ENCODE data around the gene XRCC6. TPM values are rescaled to one million over a fixed set of nuclear protein-coding genes. Genes with fewer than 3 reads are reported as not detected.

The XRCC6 gene
- total and polyA plus RNA-seq, 9 of the 15 experiments (the other 6 are each of a cell fraction or from before 2014, with no cell fraction given), result 151 to 440 (median 318) TPM

DNA sequence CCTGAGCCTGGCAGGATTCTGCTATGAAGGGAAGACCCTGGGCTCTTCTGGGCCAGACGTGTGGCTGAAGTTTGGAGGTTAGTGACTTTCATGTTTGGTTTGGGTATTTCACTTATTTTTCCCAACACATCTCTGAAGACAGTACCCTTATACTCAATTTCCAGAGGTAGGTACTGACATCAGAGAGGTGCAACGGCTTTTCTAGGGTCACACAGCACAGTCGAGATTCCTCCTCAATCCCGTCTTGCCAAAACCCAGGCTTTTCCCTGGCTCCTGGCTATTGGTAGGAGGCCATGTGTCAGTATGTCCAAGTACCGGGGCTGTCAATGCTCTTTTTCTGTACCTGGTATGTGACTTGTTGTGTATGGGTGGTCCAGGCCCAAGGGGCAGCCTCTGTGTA, 25.4 kb upstream of the XRCC6 start (continued):
- TF ChIP-seq GABPA (tag; conservative IDR thresholded peaks at IDR 0.05; ENCODE audit: low read depth), result no peak
- TF ChIP-seq POLR2AphosphoS2 (IDR thresholded peaks at IDR 0.05; ENCODE audit: low read length), result no peak
- TF ChIP-seq, protein P1, sequence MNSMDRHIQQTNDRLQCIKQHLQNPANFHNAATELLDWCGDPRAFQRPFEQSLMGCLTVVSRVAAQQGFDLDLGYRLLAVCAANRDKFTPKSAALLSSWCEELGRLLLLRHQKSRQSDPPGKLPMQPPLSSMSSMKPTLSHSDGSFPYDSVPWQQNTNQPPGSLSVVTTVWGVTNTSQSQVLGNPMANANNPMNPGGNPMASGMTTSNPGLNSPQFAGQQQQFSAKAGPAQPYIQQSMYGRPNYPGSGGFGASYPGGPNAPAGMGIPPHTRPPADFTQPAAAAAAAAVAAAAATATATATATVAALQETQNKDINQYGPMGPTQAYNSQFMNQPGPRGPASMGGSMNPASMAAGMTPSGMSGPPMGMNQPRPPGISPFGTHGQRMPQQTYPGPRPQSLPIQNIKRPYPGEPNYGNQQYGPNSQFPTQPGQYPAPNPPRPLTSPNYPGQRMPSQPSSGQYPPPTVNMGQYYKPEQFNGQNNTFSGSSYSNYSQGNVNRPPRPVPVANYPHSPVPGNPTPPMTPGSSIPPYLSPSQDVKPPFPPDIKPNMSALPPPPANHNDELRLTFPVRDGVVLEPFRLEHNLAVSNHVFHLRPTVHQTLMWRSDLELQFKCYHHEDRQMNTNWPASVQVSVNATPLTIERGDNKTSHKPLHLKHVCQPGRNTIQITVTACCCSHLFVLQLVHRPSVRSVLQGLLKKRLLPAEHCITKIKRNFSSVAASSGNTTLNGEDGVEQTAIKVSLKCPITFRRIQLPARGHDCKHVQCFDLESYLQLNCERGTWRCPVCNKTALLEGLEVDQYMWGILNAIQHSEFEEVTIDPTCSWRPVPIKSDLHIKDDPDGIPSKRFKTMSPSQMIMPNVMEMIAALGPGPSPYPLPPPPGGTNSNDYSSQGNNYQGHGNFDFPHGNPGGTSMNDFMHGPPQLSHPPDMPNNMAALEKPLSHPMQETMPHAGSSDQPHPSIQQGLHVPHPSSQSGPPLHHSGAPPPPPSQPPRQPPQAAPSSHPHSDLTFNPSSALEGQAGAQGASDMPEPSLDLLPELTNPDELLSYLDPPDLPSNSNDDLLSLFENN (IDR thresholded peaks at IDR 0.05; ENCODE audit: low read depth in 2 of 2, low read length in 2 of 2), result no peak
- peak; percentile 75 for TF ChIP-seq RBM25 (IDR thresholded peaks at IDR 0.05; ENCODE audit: low read depth, low read length, severe bottlenecking)
- no peak for TF ChIP-seq AFF1 (IDR thresholded peaks at IDR 0.05; ENCODE audit: low read depth in 1 of 2, partially characterized antibody in 2 of 2)
- TF ChIP-seq ZFP36 (IDR thresholded peaks at IDR 0.05; ENCODE audit: low read depth, low read length, partially characterized antibody), result peak; percentile 64
- no peak for TF ChIP-seq CBX3 (IDR thresholded peaks at IDR 0.05; ENCODE audit: borderline replicate concordance in 1 of 2, low read length in 2 of 2)

Measured in K562 (cell line).